GM10266 (cell line): ENCODE results near the gene RASGRP2.

Experiments used
- DNase-seq: peaks from one replicate; pipeline ENCODE4 v3.0.0; 2012; ENCODE audit errors: extremely low spot score
- CTCF ChIP-seq: IDR thresholded peaks from 2 replicates; pipeline ENCODE4 v1.5.1; 2012; ENCODE audit warnings: mild to moderate bottlenecking, low read depth; ENCODE audit not compliant: control insufficient read depth, insufficient read depth; ENCODE audit errors: missing control alignments

The RASGRP2 gene

GRCh38 chr11:64677441-64678023 lies 66.4 kb downstream of the RASGRP2 start:
- no peak for TF ChIP-seq CTCF
- no peak for DNase-seq
